ENCODE data around the gene KCTD16.

Gene KCTD16

DNA sequence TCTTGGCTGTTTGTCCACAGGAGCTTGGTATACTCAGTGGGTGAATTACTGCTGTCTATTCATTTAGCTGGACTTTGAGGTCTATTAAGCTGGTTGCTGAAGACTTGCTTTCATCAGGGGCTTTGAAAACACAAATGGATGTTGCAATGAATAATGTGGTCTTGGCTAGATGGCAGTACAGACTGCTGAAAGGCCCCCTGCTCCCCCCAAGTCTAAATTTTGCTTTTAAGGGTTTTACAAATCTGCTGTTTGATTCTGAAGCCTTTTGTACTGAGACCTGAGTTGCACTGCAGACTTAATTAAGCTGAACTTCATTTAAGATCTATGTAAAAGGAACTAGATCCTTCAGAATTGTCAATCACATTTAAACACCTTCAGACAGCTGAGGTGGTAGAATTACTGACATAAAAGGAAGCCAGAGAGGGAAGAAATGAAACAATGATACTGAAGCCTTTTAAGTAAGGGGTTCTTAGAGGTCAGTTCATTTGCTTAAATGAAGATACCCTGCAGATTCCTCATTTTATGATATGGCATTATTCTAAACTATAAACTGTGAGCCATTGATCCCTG is 37.3 kb downstream of the KCTD16 start:
- DNase-seq (ENCODE audit: low read depth in 2 of 2) = no peak

DNA sequence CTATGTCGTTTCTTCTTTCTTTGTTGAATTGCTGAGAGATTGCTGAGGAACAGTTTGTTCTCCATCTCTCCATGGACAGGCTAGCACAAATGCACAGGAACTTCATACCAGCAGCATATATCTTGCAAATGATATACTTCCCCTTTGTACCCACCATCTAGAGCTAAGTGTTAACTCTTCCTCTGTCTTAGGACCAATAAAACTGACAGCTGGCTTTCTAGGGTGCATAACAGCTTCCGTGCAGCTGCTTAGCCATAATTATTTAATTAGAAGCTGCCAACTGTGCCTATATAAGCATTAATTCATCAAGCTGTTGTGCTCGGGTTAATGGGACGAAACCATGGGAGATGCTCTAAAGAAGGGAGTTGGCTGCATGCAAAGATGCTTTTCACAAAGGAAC is 38.7 kb downstream of the KCTD16 start:
- DNase-seq (ENCODE audit: low read depth in 2 of 2) = no peak

DNA sequence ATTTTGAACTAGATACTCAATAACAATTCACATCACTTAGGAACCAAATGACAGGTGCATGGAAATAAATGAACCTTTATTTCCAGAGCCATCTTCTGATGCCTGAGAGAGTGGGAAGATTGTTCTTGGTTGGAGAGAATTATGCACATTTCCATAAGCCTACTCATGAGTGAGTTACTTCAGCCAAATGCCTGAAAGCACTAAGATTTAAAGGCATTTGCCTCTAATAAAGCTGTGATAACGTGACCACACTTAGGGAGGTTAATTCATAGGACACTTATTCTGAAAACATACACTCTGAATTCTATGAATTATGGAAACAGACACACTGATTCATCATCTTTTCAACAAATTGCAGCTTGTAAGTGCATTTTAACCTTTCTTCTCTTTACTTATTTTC is 40.0 kb downstream of the KCTD16 start:
- DNase-seq (ENCODE audit: low read depth in 2 of 2) = no peak

DNA sequence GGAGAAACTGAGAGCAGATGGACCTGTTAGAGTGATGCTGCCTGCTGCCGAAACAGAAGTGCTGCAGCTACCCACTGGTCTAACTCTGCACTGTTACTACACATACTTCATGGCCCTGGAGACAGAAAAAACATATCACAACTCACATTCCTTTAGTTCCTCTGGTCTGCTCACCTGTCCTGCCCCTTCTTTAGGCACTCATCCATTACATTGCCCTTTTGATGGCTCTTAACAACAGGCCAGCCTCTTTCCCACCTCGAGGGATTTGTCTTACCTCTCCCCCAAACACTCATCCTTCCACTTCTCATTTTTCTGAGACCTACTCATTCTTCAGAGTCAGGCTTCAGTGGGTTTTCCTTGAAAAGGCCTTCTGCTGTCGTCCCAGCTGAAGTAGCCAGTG is 49.2 kb downstream of the KCTD16 start:
- DNase-seq (ENCODE audit: low read depth in 2 of 2) = no peak

DNA sequence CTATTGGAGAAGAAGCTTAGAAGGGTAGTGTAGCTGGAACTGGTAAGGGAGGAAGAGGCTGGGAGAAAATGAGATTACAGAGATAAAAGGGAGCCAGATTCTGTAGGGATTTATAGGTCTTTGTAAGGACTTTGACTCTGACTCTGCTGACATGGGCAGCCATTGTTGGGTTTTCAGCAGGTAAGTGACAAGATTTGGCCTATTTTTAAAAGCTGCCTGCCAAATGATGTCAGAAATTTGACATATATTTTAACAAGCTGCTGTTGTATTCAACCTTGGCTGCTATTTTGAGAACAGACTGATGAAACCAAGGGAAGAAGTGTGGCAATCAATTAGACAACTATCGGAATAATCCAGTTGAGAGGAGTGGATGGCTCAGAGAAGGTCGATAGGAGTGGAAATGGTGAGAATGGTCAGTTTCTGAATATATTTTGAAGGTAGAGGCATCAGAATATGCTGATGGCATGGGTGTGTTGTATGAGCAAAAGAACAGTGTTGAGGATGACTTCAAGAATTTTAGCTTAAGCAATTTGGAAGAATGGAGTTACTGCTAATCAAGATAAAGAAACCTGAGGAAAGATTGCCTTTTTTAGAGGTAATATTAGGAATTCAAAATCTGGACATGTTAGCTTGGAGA is 56.8 kb downstream of the KCTD16 start:
- no peak for DNase-seq (ENCODE audit: low read depth in 2 of 2)

DNA sequence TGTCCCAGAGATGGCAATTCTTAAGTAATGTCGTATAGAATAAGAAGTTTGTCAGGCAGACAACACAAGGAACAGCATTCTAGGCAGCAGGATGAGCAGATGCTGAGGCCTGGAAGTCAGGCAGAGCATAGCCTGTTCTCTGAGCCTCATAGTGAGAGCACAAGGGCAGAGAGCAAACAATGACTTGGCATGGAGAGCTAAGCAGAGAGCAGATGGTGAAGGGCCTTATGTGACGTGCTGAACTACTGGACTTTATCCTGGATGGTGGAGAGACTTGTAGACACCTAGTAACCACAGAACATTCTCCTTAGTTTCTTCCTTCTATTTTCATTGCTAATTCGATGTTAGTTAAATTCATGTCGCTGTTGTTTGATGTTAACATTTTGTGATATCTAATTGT is 60.1 kb downstream of the KCTD16 start:
- no peak for DNase-seq (ENCODE audit: low read depth in 2 of 2)

DNA sequence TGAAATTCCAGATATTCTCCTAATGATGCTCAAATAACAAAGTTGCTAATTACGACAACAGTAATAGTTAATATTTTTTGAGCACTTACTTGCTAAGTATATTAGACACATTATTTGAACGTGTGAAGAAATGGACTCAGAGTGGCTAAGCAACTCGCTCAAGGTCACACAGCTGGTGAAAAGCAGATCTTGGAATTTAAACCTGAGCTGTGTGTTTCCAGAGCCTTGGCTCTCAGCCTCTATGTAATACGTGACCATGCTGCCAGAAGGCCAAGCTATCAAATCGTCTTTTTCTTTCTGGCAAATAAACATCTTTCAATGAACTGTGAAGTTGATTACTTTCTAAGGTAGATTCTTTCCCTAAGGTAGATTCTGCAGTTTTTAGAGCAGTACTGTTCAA is 61.6 kb downstream of the KCTD16 start:
- no peak for DNase-seq (ENCODE audit: low read depth in 2 of 2)

DNA sequence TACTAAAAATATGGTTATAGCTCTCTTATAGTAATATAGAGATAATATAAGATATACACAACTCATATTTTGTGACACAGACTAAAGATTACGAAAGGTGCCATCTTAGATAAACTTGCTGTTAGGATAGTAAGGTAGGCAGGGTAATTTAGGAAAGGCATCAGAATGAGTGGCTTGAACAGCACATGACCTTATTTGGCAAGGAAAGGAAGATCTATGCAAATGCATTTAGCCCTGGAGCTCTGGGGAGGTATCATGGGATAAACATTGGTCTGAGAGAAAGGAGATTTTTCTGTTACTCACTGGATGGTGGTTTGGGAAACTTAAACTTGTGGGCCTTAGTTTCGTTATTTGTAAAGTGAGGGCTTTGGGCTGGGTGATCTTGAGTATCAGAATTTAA is 65.8 kb downstream of the KCTD16 start:
- no peak for DNase-seq (ENCODE audit: low read depth in 2 of 2)

DNA sequence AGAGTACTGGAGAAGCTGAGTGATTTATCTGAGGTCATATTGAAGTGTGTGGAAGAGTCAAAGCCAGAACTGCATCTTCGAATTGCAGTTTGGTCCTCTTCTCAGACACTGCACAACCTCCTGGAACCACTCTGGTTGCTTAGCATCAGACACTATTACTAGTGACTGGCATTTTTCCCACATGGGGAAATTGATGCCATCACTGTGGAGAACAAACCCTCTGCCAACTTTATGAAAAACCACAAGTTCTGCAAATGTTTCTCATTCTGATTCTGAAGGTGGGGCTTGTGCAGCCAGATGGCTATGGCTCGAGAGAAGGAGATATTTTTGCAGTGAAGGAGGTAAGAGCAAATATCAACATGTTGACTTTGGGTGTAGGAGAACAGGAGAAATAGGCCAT is 67.2 kb downstream of the KCTD16 start:
- no peak for DNase-seq (ENCODE audit: low read depth in 2 of 2)

DNA sequence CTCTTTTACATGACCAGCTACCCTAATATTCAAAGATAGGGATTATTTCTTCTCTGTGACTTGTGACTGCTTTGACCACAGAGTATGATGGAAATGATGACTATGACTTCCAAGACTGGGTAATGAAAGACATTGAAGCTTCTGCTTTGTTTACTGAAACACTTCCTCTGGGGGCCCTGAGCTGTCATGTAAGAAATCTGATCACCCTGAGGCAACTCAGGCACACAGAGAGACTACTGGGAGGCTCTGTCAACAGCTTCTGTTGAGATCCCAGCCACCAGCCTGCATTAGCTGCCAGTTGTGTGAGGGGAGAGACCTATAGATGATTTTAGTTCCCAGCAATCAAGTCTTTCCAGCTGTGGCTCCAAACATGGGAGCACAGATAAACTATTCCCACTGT is 76.5 kb downstream of the KCTD16 start:
- no peak for DNase-seq (ENCODE audit: low read depth in 2 of 2)

DNA sequence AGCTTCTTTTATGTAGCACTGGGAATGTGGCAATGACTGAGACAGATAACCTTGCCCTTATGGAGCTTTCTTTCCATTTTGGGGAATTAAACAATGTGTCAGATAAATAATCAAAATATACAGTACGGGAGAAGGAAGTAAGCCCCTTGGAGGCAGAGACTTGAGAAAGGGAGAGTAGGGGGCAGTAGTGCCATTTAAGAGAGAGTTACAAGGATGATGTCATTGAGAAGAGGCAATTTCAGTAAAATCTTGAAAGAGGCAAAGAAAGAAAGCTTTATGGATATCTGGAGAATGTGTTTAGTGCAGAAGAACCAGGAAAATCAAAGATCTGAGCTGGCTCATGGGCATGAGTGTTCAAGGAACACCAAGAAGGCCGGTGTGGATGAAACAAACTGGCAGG is 77.3 kb downstream of the KCTD16 start:
- DNase-seq (ENCODE audit: low read depth in 2 of 2) = no peak

DNA sequence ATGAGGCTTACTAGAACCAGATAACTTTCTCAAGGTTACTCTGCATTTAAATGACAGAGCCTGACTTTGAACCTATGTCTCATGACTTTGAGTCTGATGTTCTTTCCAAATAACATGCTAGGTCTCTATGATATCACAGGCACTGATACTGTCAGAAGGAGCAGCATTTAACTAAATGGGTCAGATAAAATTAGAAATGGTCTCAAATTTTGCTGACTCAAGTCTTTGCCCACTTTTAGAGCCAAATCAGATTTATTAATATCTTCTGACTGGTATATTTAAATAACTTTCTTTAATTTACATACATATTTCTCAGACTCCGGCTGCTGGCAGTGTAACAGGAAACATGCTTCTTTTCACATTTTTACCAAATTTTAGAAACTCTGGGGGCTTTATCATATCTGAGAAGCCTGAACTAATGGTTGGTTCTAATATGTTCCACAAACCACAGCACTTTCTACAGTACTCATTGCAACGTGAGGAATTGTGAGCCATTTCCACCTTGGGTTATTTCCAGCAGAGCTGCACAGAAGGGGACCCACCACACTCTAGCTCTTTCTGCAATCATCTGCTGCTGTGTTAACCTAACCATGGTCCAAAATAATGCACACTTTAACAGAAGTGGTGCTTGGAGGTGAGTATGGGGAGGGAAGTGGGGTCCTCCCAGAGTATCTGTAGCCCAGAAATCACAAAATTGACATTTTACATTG is 79.2 kb downstream of the KCTD16 start:
- no peak for DNase-seq (ENCODE audit: low read depth in 2 of 2)

DNA sequence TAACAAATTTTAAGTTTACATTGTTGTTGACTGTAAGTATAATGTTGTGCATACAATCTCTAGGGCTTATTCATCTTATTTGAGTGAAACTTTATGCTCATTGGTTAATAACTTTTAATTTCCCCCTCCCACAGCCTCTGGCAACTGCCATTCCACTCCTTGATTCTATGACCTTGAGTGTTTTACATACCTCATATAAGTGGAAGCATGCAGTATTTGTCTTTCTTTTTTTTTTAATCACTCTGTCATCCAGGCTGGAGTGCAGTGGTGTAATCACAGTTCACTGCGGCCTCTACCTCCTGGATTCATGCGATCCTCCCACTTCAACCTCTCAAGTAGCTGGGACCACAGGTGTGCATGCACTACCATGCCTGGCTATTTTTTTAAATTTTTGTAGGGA is 83.9 kb downstream of the KCTD16 start:
- no peak for DNase-seq (ENCODE audit: low read depth in 2 of 2)

DNA sequence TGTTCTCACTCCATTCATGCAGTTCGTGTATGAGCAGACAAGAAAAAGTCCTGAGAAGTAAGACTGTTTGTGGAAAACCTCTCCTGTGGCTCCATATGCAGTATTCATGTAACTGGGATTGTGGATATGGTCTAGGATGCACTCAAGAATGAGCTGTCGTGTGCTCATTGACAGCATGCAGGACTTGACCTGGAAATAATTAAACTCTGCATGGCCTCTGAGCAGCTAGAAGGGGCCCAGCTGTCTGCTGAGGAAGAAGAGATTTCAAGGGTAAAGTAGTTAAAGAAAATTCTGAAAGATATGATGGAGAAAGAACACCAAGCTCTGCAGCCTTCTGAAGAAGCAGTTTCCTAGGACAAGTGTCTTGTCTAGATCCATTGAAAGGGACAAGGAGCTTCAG is 89.4 kb downstream of the KCTD16 start:
- DNase-seq (ENCODE audit: low read depth in 2 of 2) = no peak

DNA sequence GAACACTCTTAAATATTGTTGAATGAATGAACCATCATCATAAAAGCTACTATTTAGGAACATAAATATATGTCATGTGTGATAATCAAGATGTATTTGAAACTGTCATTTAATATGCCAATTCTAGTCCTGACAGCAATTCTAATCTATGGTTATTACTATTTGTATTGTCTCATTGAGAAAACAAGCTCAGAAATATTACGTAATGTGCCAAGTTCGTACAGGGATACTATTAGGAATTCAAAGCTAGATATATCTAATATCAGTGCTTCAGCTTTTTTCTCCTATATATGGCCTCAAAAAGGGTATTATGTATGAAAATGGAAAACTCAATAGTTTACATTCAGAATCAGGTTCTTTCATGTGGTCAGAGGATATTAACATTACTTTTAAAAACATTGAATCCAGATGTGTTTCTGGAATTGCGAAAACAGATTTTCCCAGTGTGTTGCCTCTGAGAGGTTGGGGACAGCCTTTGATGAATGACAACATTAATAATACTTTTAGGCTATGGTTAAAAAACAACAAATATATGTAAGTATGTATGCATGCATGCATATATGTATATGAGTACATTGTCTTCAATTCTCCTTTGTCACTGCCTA is 95.1 kb downstream of the KCTD16 start:
- no peak for DNase-seq (ENCODE audit: low read depth in 2 of 2)

DNA sequence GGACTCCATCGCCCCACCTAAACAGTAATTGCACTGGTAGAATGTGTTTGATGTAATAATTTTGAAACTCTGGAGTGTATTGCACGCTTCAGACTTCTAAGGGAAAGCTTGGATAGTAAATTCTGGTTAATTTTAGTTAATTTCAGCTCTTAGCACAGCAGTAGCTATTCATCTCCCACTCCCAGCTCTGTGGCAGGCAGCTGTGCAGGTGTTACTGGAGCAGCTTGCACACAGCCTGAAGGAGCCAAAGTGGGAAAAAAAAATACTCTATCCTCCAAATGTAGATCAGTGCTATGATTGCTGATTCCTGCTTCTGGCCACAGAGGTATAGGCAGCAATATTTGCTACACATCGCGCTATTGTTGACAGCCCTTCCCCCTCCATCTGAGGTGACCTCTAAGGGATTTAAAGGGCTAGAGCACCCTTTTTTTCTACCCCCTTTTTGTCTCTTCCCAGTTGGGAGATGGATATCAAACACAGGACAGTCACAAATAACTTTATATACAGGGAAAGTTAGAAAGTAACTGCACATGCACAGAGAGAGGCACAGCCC is 97.4 kb downstream of the KCTD16 start:
- no peak for DNase-seq (ENCODE audit: low read depth in 2 of 2)

DNA sequence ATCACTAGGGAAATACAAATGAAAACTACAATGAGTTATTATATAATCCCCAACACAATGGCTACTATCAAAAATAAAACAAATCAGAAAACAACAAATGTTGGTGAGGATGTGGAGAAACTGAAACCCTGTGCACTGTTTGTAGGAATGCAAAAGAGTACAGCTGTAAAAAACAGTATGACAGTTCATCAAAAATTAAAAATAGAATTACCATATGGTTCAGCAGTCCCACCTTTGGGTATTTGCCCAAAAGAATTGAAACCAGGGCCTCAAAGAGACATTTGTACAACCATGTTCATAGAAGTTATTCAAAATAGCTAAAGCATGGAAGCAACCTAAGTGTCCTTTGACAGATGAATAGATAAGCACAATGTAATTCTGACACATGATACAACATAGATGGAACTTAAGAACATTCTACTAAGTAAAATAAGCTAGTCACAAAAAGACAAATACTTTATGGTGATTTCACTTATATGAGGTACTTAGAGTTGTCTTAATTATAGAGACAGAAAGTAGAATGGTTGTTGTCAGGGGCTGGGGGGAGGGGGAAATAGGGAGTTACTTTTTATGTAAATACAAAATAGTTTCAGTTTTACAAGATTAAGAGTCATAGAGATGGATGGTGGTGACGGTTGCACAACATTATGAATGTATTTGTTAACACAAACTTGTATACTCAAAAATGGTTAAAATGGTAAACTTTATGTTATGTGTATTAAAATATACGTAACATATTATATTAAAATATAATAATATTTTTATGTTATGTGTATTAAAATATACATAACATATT is 102.8 kb downstream of the KCTD16 start:
- DNase-seq (ENCODE audit: low read depth in 2 of 2) = no peak

DNA sequence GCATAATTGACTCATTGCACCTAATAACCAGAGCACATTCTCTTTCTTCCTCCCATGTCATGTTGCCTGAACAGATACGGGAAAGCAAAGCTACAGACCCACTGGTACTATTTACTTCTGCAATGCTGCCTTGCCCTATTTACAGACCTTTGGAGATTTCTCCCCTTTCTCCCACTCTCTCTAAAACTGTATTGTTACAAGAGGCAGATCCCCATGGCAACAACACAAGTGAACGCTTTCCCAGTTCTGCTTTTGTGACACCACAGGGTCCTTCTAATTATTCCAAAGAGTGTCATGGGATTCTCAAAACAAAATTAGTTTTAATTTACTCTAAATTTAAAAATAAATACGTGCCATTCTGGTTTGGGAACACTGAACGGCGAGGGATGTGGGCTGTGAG is 104.7 kb downstream of the KCTD16 start:
- no peak for DNase-seq (ENCODE audit: low read depth in 2 of 2)

DNA sequence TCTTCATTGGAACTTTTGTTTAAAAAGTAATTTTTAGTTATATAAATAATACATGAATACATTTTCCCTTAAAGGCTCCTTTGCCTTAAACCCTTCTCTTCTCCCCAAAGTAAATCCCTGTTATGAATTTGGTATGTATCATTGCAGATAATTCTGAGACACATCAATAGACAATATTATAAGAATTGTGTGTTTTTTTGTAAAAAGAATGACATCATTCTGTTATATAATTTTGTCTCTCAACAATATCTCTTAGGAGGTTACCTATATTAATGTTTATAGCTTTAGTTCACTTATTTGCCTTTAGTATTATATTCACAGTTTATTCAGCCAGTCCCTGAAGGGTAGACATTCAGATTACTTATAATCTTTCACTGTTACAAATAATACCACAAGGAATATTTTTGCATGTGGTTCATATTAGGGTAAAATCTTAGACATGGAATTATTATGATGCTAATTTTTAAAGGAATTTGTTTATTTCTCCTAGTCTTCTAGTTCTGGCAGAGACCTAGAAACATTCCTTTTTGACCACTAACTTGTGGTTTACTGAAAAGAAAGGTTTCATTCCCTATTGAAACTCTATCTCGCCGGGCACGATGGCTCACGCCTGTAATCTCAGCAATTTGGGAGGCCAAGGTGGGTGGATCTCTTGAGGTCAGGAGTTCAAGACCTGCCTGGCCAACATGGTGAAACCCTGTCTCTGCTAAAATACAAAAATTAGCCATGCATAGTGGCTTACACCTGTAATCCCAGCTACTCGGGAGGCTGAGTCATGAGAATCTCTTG is 105.6 kb downstream of the KCTD16 start:
- DNase-seq (ENCODE audit: low read depth in 2 of 2) = no peak

DNA sequence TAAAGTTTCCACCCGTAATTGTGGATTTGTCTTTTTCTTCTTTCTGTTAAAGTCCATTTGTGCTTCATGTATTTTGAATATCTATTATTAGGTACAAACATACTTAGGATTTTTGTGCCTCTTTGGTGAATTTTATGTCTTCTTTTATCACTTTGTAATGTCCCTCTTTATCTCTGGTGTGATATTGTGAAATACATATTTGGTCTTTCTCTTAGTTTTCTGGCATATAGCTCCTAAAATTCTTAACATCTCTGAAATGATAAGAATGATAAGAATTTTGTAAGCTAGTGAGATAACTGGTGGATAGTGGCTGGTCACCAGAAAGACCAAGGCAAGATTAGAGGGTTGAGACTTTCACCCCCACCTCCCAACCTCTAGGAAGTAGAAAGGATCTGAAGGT is 111.1 kb downstream of the KCTD16 start:
- no peak for DNase-seq (ENCODE audit: low read depth in 2 of 2)

DNA sequence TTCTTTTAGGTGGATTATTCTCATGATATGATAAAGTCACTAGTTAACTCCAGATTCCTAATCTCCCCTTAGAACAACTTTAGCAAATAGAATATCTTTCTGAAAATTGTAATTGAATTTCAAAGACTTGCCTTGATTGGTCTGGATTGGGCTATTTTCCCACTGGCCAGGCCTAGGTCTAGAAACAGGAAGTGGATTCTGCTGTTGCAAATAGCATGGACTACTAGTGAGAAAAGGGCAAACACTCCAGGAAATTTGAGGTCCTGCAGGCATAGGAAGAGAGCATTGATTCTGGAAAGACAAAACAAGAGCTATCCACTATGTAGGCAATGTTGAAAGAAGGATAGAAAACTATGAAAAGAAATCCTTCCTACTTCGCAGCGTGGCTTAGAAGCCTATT is 113.4 kb downstream of the KCTD16 start:
- DNase-seq (ENCODE audit: low read depth in 2 of 2) = no peak

All from stimulated activated CD4-positive, alpha-beta T cell treated with anti-CD3 and anti-CD28 coated beads, Interleukin-1b, Interleukin-23, amount 100 ng/mL, for 1 hour (primary cell).